Endothelial cell of umbilical vein (primary cell): ENCODE data around the gene DRAP1. TPM values are rescaled to one million over a fixed set of nuclear protein-coding genes. Genes with fewer than 3 reads are reported as not detected.

Experiments used
- BruUV-seq: library from RNA; stranded (reverse); fragments of 400-500 nt; replicated peaks from 2 replicates; lab custom pipeline; 2021; lab: Mats Ljungman, UMichigan
- CTCF ChIA-PET: fragments of 300-600, 350-600 bp; sonication (Branson Sonifier 250); formaldehyde crosslinking; loops from one replicate; lab custom pipeline; 2021; ENCODE audit warnings: antibody characterized with exemption, inconsistent platforms; lab: Charles Lee
- POLR2A ChIA-PET: fragments of 300-600, 350-600 bp; sonication (Branson Sonifier 250); formaldehyde crosslinking; loops from one replicate; lab custom pipeline; 2021; ENCODE audit warnings: antibody characterized with exemption, inconsistent platforms; lab: Charles Lee
- DNase-seq: peaks from one replicate; pipeline ENCODE4 v3.0.0-alpha.2; 2011; ENCODE audit warnings: low read depth, low spot score
- FAIRE-seq: peaks from 2 replicates; lab custom pipeline; 2011; peaks lifted over from hg19 to GRCh38; lab: Jason Lieb, UNC
- H2AFZ ChIP-seq: 2 replicates; pipeline ENCODE4 v1.6.0; 2012; ENCODE audit warnings: low read depth, low read length, control low read depth, inconsistent platforms
- H3K27ac ChIP-seq: 2 replicates; pipeline ENCODE4 v1.5.1; 2011; ENCODE audit warnings: low read depth, mild to moderate bottlenecking, control low read depth, low read length, moderate library complexity; ENCODE audit not compliant: insufficient read depth
- H3K27me3 ChIP-seq, 2 experiments: 2 replicates each; pipeline versions ENCODE4 v1.6.0 to v1.6.1; 2011; ENCODE audit warnings: low read length in 2 of 2, mixed read lengths in 1 of 2; ENCODE audit not compliant: control insufficient read depth in 2 of 2, insufficient read depth in 2 of 2
- H3K36me3 ChIP-seq, 2 experiments: 2 replicates in 1 of 2; 3 replicates in 1 of 2; pipeline ENCODE4 v1.5.1; 2011; ENCODE audit warnings: low read length in 2 of 2, mild to moderate bottlenecking in 1 of 2, moderate library complexity in 1 of 2; ENCODE audit not compliant: control insufficient read depth in 2 of 2, insufficient read depth in 2 of 2; ENCODE audit errors: extremely low read depth in 1 of 2
- H3K4me1 ChIP-seq: 3 replicates; pipeline ENCODE4 v1.5.1; 2011; ENCODE audit warnings: mild to moderate bottlenecking, low read length; ENCODE audit not compliant: control insufficient read depth, insufficient read depth; ENCODE audit errors: extremely low read depth
- H3K4me2 ChIP-seq: 2 replicates; pipeline ENCODE4 v1.6.1; 2011; ENCODE audit warnings: low read length, control low read depth, mixed read lengths; ENCODE audit not compliant: insufficient read depth
- H3K4me3 ChIP-seq, 3 experiments: fragments of 200-600 bp in 1 of 3; sonication (generic), shearing (Covaris generic) in 1 of 3; replicated peaks in 1 of 3; 2 replicates each; pipeline ENCODE4 v1.5.1; 2011 to 2016; ENCODE audit warnings: control low read depth in 3 of 3, low read length in 3 of 3, mild to moderate bottlenecking in 2 of 3, inconsistent platforms in 1 of 3, low read depth in 1 of 3, moderate library complexity in 1 of 3; ENCODE audit not compliant: insufficient read depth in 1 of 3
- H3K79me2 ChIP-seq: 2 replicates; pipeline ENCODE4 v1.6.0; 2012; ENCODE audit warnings: low read length, inconsistent platforms; ENCODE audit not compliant: control insufficient read depth, insufficient read depth
- H3K9ac ChIP-seq: replicated peaks from 2 replicates; pipeline ENCODE3; 2011; ENCODE audit warnings: low read length, control low read depth; ENCODE audit not compliant: insufficient read depth; ENCODE audit errors: extremely low read depth
- H3K9me1 ChIP-seq: replicated peaks from 3 replicates; pipeline ENCODE4 v1.6.0; 2011; ENCODE audit warnings: mild to moderate bottlenecking, low read length; ENCODE audit not compliant: control insufficient read depth, insufficient read depth; ENCODE audit errors: extremely low read depth
- H3K9me3 ChIP-seq: replicated peaks from 2 replicates; pipeline ENCODE4 v1.5.1; 2012; ENCODE audit warnings: low read length, inconsistent platforms; ENCODE audit not compliant: control insufficient read depth, insufficient read depth
- H4K20me1 ChIP-seq: replicated peaks from 2 replicates; pipeline ENCODE3; 2011; ENCODE audit warnings: mild to moderate bottlenecking, low read length; ENCODE audit not compliant: control insufficient read depth, insufficient read depth; ENCODE audit errors: extremely low read depth
- EZH2 ChIP-seq: IDR thresholded peaks from 2 replicates; pipeline ENCODE4 v1.6.1; 2012; ENCODE audit warnings: borderline replicate concordance, low read depth, mild to moderate bottlenecking, moderate library complexity, low read length, inconsistent platforms; ENCODE audit not compliant: severe bottlenecking
- FOS ChIP-seq: IDR thresholded peaks from 2 replicates; pipeline ENCODE4 v1.6.1; 2011; ENCODE audit warnings: mild to moderate bottlenecking, low read length, moderate library complexity, borderline replicate concordance; ENCODE audit not compliant: insufficient read depth
- GATA2 ChIP-seq: IDR thresholded peaks from 2 replicates; pipeline ENCODE4 v1.7.0; 2011; ENCODE audit warnings: low read depth, mild to moderate bottlenecking, moderate library complexity, mixed read lengths, low read length; ENCODE audit not compliant: insufficient read length, insufficient read depth
- JUN ChIP-seq: IDR thresholded peaks from 2 replicates; pipeline ENCODE4 v1.6.1; 2011; ENCODE audit warnings: borderline replicate concordance, low read depth; ENCODE audit not compliant: insufficient read length, insufficient read depth
- MYC ChIP-seq: IDR thresholded peaks from one replicate; pipeline ENCODE4 v1.6.1; 2011; ENCODE audit warnings: mild to moderate bottlenecking, low read depth, low read length
- POLR2A ChIP-seq: IDR thresholded peaks from 2 replicates; pipeline ENCODE4 v1.6.1; 2012; ENCODE audit warnings: low read depth, mild to moderate bottlenecking, control low read depth, low read length
- POLR2AphosphoS5 ChIP-seq: IDR thresholded peaks from 2 replicates; pipeline ENCODE4 v1.6.1; 2012; ENCODE audit warnings: low read depth, mild to moderate bottlenecking, control low read depth, low read length, moderate library complexity; ENCODE audit not compliant: insufficient read depth
- dilution Hi-C: fragments of 300-500 bp; cut with MboI; formaldehyde crosslinking; loops from one replicate; pipeline ENCODE4 v1.15.0; 2019; ENCODE audit warnings: low sequenced_read_pairs; ENCODE audit not compliant: extremely low pct_ligation_motif_present
- intact Hi-C: fragments of 100-400 bp; cut with micrococcal nuclease; formaldehyde crosslinking; loops from one replicate; pipeline ENCODE4 v1.10.0; 2022
- polyA plus RNA-seq, 4 experiments: library from polyadenylated mRNA; depleted of rRNA in 3 of 4; stranded (reverse) in 3 of 4; unstranded in 1 of 4; fragments of >200 nt; gene quantifications; 2 replicates each; pipeline versions ENCODE4 v1.2.1 to v1.2.3, GENCODE V29; 2011 to 2012; ENCODE audit warnings: missing spikeins in 1 of 4
- total RNA-seq: library from RNA; stranded (reverse); gene quantifications from 2 replicates; pipeline ENCODE4 v1.2.3, GENCODE V29; 2021
- TF ChIP-seq, protein P1 (sequence below): IDR thresholded peaks from 2 replicates; pipeline ENCODE4 v1.6.1; 2011; ENCODE audit not compliant: insufficient read depth, insufficient read length
- TF ChIP-seq, protein P2 (sequence below), 2 donors: IDR thresholded peaks; 1 replicate in 1 of 2; 2 replicates in 1 of 2; pipeline ENCODE4 v1.5.1; 2011; ENCODE audit warnings: low read length in 2 of 2, mild to moderate bottlenecking in 2 of 2, moderate library complexity in 2 of 2, control low read depth in 1 of 2, inconsistent platforms in 1 of 2, low read depth in 1 of 2; ENCODE audit not compliant: insufficient read depth in 1 of 2; ENCODE audit errors: extremely low read depth in 1 of 2

The DRAP1 gene
- total and polyA plus RNA-seq, 2 donors (not counting 3 experiments of a cell fraction or from before 2014, with no cell fraction given), result 74.9 to 114 TPM

DNA sequence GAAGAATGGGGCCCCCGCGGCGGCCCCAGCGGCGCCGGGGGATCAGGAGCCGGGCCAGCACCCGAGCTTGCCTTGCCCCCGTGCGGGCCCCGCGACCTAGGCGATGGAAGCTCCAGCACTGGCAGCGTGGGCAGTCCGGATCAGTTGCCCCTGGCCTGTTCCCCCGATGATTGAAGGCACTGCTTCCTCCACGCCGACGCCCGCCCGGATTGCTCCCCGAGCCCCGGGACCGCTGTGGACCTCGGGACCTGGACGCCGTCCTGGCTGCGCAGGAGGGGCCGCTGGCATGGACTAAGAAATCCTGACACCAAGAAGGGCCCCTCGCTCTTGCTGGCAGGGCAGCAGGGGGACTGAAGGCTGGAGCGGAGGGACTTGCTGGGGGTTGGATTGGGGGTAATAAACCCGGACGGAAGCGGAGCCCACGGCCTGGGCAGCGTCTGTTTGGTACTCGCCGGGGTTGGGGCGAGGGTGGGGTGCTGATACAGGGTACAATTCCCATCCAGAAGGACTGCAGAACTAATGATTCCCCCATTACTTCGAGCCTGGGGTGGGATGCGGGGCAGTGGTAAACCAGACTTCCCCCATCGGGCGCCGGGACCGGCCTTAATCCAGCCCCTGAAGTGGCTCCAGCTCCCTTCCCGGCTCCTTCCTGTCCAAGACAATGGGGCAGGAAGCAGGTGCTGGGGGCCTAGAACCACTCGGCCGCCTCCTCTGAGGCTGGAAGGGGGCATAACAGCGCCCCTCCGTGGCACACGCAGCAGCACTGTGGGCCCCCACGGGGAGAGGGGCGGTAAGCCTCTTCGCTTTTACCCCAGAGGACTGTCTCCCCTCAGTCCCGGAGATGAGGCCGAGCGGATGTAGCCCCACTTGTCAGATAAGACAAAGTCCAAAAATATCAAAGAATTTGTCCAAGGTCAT lies 27.7 kb upstream of the DRAP1 start:
- Histone ChIP-seq H3K79me2 (peaks cover 65% of the 10 kb centered on the region), H3K9ac (peak overlapping the region; percentile 98), H3K4me3 (peak overlapping the region; percentile 56 to 92 (median 78)), H3K27me3 (no peaks in the 10 kb centered on the region), H2AFZ (no peak overlapping the region), H3K27ac (peak overlapping the region; percentile 99), H3K9me3 (no peaks in the 10 kb centered on the region), H4K20me1 (no peaks in the 10 kb centered on the region), H3K4me1 (peaks cover 69% of the 10 kb centered on the region), H3K36me3 (peaks cover 5 to 8% of the 10 kb centered on the region in 2 experiments), H3K9me1 (no peaks in the 10 kb centered on the region), H3K4me2 (peak overlapping the region; percentile 88)
- POLR2A ChIA-PET, result interaction anchor here (0.5 to 6.7 kb wide), 9 partner anchors 9 to 1050 kb away, joined by 3 to 67 read pairs (median 7); partner anchors contain the start of genes BANF1, C11orf68, CFL1 and EIF1AD
- peak; percentile 89 for DNase-seq
- dilution Hi-C loops (no loop called here), intact Hi-C loops (loop anchor here (1.0 kb wide), 1 partner anchor 8 kb away; no protein-coding TSS in a partner anchor)
- TF ChIP-seq, protein P1, sequence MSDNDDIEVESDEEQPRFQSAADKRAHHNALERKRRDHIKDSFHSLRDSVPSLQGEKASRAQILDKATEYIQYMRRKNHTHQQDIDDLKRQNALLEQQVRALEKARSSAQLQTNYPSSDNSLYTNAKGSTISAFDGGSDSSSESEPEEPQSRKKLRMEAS, result peak; percentile 31
- no peak for TF ChIP-seq MYC
- no peak for TF ChIP-seq EZH2
- TF ChIP-seq POLR2A, result peak; percentile 96
- TF ChIP-seq, protein P2, sequence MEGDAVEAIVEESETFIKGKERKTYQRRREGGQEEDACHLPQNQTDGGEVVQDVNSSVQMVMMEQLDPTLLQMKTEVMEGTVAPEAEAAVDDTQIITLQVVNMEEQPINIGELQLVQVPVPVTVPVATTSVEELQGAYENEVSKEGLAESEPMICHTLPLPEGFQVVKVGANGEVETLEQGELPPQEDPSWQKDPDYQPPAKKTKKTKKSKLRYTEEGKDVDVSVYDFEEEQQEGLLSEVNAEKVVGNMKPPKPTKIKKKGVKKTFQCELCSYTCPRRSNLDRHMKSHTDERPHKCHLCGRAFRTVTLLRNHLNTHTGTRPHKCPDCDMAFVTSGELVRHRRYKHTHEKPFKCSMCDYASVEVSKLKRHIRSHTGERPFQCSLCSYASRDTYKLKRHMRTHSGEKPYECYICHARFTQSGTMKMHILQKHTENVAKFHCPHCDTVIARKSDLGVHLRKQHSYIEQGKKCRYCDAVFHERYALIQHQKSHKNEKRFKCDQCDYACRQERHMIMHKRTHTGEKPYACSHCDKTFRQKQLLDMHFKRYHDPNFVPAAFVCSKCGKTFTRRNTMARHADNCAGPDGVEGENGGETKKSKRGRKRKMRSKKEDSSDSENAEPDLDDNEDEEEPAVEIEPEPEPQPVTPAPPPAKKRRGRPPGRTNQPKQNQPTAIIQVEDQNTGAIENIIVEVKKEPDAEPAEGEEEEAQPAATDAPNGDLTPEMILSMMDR (IDR thresholded peaks at IDR 0.05; ENCODE audit: extremely low read depth in 1 of 2, insufficient read depth in 1 of 2, low read depth in 1 of 2, low read length in 2 of 2), result peak; percentile 68 to 80
- TF ChIP-seq POLR2AphosphoS5, result peak; percentile 79
- no peak for TF ChIP-seq JUN
- TF ChIP-seq GATA2, result peak; percentile 35
- no peak for TF ChIP-seq FOS
- FAIRE-seq, result peak; percentile 91
- CTCF ChIA-PET, result interaction anchor here (0.6 to 6.7 kb wide), 18 partner anchors 8 to 131 kb away, joined by 3 to 75 read pairs (median 6); partner anchors contain the start of genes AP5B1, C11orf68, CFL1 and FOSL1
- TSS peak; percentile 21 for BruUV-seq
